ENCODE results near the gene JAGN1.
"Not testable (repeated sequence)": the region's sequence is repeated elsewhere in the genome, so short reads cannot be mapped to it uniquely, and the experiment has no call there.

The JAGN1 gene

GRCh38 chr3:9898467-9899241 is 8.2 kb downstream of the JAGN1 start:
- no peak for DNase-seq (ENCODE audit: low spot score)

GRCh38 chr3:9899289-9899791 is 8.9 kb downstream of the JAGN1 start:
- no peak for DNase-seq (ENCODE audit: low spot score)

DNA sequence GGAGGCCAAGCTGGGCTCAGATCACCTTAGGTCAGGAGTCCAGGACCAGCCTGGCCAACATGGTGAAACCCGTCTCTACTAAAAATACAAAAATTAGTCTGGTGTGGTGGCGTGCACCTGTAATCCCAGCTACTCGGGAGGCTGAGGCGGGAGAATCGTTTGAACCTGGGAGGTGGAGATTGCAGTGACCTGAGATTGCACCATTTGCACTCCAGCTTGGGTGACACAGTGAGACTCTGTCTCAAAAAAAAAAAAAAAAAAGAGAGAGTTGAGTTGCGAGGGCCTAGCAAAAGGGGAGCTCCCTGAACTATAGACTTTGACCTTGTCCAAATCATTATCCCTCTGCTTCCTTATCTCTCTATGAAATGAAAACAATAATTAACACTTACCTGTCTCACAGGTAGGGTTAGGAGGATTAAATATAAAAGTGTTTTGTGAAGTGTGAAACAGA is 10.6 kb downstream of the JAGN1 start:
- DNase-seq (ENCODE audit: low spot score): not testable (repeated sequence)

DNA sequence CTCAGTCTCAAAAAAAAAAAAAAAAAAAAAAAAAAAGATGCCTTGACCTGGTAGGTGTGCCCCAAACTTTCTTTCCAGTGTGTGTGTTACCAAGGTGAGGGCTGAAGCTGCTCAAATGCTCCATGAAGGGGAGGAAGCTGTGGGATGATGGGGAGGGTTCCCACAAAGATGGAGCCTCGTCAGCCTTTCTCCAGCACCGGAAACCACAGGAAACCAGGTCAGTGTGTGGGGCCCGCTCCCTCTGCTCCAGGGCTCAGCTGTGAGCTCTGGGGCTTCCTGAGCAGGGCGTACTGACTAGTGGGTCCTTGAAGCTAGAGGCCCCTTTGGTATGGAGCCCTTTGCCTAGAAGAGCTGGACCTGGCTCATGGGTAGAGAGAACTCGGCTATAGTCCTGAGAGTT is 11.6 kb downstream of the JAGN1 start:
- DNase-seq (ENCODE audit: low spot score): no peak

DNA sequence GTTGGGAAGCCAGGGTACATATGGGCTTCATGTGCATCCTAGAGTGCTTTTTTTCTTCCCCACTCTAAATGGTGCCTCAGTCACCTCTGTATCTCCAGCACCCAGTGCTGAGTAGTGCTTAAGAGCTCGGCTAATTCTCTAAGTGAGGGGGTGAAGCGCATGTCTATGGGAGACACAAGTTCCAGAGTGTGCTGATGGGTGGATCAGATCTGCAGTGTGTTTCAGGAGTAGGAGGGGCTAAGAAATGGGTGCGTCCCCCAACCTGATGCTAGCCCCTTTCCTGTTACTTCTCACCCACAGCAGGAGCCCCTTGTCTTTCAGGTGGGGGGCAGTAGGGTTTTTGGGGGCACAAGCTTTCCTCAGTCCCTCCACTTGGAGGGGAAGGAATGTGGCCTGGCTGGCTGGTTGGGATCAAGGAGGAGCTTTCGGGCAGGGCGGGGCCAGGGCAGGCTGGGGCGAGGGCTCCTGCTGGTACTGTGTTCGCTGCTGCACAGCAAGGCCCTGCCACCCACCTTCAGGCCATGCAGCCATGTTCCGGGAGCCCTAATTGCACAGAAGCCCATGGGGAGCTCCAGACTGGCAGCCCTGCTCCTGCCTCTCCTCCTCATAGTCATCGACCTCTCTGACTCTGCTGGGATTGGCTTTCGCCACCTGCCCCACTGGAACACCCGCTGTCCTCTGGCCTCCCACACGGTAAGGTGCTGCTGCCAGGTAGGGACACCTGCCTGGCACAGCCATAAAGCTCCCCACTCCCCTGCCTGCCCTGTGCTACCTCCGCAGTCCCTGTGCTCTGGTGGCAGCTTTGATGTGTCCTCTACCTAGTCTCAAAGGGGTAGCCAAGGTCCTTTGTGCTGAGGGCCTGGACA is 12.2 kb downstream of the JAGN1 start, which contains the start of gene IL17RE:
Gene IL17RE (plus strand): TSS at position 477 of the 866 bp plus-strand sequence. CDS start 85 bp downstream, at position 562.
- DNase-seq (ENCODE audit: low spot score): no peak

GRCh38 chr3:9903238-9903624 is 12.8 kb downstream of the JAGN1 start:
- no peak for DNase-seq (ENCODE audit: low spot score)

- DNase-seq (ENCODE audit: low spot score): no peak
Observed at GRCh38 chr3:9903904-9904303, 13.5 kb downstream of the JAGN1 start.

DNA sequence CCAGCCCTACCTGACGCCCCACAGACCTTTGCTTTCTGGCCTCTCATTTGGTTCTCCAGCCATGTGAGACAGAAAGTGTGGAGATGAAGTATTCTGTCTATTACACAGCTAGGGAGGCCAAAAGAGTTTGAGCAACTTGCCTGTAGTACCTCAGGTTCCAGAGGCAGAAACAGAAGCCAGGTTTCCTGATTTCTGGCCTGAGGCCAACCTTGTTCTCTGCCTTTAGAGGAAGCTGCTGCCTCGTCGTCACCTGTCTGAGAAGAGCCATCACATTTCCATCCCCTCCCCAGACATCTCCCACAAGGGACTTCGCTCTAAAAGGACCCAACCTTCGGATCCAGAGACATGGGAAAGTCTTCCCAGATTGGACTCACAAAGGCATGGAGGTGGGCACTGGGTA is 16.1 kb downstream of the JAGN1 start:
- DNase-seq (ENCODE audit: low spot score): no peak

DNA sequence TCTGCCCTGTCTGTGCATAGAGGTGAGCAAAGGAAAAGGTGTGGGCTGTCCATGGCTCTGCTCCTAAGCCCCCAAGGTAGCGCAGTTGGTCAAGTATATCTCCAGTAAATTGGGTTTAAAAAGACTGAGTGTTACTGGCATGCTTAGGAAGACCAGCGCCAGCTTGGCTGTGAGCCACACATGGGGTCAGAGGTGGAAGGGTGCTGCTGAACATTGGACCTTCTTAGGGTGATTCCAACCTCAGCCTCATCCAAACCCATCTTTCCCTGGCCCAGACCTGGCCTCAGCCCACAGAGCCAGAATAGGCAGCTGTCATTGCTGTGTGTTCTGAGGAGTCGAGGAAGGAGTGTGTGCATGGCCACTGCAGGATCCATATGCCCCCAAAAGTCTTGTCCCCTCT is 17.9 kb downstream of the JAGN1 start:
- DNase-seq (ENCODE audit: low spot score): no peak

DNA sequence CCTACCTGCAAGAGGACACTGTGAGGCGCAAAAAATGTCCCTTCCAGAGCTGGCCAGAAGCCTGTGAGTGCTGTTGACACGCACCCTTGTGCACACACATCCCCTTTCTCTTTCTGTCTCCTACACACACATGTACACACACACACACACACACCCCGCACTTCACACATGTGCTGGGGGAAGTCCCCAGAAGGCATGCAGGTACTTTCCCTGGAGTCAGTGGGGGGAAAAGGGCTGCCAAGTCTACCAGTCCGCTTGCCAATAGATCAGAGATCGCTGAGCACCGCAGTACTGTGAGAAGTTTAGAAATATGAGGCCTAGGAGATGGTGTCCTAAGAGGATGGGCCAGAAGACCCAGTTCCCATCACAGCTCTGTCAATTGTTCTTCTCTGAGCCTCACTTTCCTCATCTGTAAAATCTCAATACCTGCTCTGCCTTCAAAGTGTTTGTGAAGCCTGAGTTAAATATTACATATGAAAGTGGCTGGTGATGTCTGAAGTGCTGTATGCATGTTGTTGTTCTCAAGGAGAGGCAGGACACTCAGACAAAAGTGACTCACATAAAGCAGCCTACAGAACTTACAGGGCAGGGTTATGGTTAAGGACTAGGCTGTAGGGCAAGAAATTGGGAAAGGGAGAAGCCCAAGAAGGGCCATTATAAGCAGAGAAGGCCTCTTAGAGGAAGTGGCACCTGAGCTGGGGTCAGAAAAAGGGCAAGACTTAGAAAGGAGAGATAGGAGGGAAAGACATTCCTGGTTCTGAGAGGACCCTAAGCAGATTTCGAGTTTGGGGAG is 19.0 kb downstream of the JAGN1 start:
- no peak for DNase-seq (ENCODE audit: low spot score)

DNA sequence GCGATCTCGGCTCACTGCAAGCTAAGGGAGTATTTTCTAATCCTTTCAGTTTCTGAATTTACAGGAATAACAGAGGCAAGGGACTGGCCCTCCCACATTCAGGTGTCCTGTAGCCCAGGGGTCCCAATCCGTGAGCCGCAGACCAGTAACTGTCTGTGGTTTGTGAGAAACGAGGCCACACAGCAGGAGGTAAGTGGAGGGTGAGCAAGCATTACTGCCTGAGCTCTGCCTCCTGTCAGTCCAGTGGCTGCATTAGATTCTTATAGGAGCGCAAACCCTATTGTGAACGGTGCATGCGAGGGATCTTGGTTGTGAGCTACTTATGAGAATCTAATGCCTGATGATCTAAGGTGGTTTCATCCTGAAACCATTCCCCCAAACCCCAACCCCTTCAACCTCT is 21.5 kb downstream of the JAGN1 start:
- DNase-seq (ENCODE audit: low spot score): no peak

GRCh38 chr3:9912294-9912935 is 22.0 kb downstream of the JAGN1 start:
- DNase-seq (ENCODE audit: low spot score): peak; percentile 64

DNA sequence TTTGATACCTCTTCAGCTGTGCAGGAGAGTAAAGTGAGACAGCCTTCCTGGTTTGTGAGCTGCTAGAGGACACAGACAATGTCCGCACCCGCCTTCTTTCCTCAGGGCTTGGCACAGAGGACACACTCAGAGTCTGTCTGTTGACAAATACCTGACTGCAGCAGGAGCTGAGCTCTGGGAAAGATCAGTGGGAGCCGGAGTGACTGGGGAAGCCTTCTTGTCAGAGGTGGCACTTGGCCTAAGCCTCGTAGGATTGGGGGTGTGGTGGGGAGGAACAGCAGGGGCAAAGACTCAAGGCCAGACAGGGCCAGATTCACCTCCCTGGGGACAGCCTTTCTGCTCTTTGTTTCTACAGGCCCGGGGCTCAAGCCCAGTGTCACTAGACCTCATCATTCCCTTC is 23.2 kb downstream of the JAGN1 start:
- DNase-seq (ENCODE audit: low spot score): no peak

GRCh38 chr3:9914011-9914410 is 23.6 kb downstream of the JAGN1 start:
- DNase-seq (ENCODE audit: low spot score): no peak

DNA sequence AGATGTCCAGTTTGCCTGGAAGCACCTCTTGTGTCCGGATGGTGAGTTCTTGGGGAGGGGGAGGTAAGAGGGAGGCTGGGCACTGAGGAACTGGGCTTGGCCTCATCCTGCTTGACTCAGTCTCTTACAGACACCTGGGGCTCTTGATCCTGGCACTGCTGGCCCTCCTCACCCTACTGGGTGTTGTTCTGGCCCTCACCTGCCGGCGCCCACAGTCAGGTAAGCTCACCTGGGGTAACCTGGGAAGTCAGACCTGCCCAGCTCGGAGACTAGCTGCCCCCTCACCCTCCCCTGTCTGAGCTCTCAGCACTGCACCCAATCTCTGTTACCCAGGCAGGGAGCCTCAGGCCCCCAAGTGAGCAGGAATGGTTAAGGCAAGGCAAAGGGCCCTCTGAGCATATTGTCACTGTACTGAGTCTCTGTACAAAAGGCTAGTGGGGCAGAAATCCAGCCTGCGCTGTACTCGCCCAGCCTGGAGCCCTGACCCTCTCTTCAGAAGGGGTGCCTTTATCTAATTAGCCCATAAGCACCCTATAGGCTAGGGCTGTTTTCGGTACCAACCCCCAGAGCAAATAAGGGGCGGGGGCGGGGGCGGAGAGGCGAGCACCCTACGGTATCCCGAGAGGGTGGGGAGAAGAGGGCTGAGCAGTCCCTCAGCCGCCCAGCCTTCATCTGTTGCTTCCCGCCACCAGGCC is 24.3 kb downstream of the JAGN1 start:
- no peak for DNase-seq (ENCODE audit: low spot score)

- DNase-seq (ENCODE audit: low spot score): peak; percentile 21
Observed at GRCh38 chr3:9915254-9916141, 25.1 kb downstream of the JAGN1 start.

- DNase-seq (ENCODE audit: low spot score): no peak
Observed at GRCh38 chr3:9916346-9916733, 25.9 kb downstream of the JAGN1 start.

GRCh38 chr3:9916734-9917680 is 26.6 kb downstream of the JAGN1 start, which contains the start of gene IL17RC:
TSS of gene IL17RC (plus strand) at chr3:9917098. CDS start at chr3:9917316, 218 bp downstream.
- no peak for DNase-seq (ENCODE audit: low spot score)

GRCh38 chr3:9917820-9918219 is 27.4 kb downstream of the JAGN1 start:
- DNase-seq (ENCODE audit: low spot score): no peak
